ENCODE measurements around the gene ASAH2B.
"Not testable (repeated sequence)": the region's sequence is repeated elsewhere in the genome, so short reads cannot be mapped to it uniquely, and the experiment has no call there.

DNA sequence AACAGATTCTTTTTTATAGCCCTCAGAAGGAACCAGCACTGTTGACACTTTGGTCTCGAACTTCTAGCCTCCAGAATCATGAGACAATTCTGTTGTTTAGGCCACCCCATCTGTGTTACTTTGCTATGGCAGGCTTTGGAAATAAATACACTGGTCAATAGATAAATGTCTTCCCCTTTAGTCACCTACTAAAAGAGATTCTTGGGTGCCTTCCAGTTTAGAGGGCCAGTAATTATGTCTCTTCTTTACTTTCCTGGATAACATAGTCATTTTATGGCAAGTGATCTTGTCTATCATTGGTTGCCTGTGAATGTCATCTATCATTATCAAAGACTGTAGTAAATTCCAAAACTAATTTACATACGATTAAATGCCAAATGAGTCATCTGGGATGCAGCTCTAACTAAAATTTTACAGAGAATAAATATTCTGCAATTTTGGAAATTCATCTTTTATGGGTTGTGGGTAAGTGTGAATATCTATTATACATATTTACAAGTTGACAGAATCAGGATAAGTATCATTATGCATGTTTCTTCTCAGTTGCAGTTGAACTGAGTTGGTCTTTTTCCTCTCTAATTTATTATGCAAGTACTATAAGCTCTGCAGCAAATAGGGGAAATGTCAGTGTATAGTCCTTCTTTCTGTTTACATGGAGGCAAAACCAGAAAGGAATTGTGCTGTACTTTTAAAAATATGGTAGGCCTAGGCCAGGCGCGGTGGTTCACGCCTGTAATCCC, 27.2 kb downstream of the ASAH2B start:
- TF ChIP-seq, protein P1, sequence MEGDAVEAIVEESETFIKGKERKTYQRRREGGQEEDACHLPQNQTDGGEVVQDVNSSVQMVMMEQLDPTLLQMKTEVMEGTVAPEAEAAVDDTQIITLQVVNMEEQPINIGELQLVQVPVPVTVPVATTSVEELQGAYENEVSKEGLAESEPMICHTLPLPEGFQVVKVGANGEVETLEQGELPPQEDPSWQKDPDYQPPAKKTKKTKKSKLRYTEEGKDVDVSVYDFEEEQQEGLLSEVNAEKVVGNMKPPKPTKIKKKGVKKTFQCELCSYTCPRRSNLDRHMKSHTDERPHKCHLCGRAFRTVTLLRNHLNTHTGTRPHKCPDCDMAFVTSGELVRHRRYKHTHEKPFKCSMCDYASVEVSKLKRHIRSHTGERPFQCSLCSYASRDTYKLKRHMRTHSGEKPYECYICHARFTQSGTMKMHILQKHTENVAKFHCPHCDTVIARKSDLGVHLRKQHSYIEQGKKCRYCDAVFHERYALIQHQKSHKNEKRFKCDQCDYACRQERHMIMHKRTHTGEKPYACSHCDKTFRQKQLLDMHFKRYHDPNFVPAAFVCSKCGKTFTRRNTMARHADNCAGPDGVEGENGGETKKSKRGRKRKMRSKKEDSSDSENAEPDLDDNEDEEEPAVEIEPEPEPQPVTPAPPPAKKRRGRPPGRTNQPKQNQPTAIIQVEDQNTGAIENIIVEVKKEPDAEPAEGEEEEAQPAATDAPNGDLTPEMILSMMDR (IDR thresholded peaks at IDR 0.05 in 8 of 11, conservative IDR thresholded peaks at IDR 0.05 in 3 of 11) = not testable (repeated sequence)
- TF ChIP-seq POLR2A, POLR2AphosphoS5 (IDR thresholded peaks at IDR 0.05): not testable (repeated sequence)
